Stomach (tissue), 4 donors: ENCODE measurements around the gene DPH5.

ENCODE experiments used
- CTCF ChIP-seq, 7 experiments: fragments of 450-650 bp in 4 of 7; fragments of 200-600 bp in 3 of 7; sonication (generic) in 3 of 7; IDR thresholded peaks; one replicate each; pipeline ENCODE4 v1.5.1; 2016 to 2019; ENCODE audit warnings: antibody characterized with exemption in 7 of 7, control low read depth in 2 of 7, mild to moderate bottlenecking in 1 of 7
- POLR2A ChIP-seq, 4 donors: fragments of 450-650 bp; IDR thresholded peaks; one replicate each; pipeline ENCODE4 v1.6.1; 2016; ENCODE audit warnings: antibody characterized with exemption in 4 of 4, control low read depth in 2 of 4, mild to moderate bottlenecking in 1 of 4, moderate library complexity in 1 of 4

- TF ChIP-seq CTCF (IDR thresholded peaks at IDR 0.05) (no peak), POLR2A (IDR thresholded peaks at IDR 0.05) (no peak)
These were observed 34.5 kb upstream of the DPH5 start for GRCh38 chr1:101059945-101060542.
